NCI-H128 (cell line): ENCODE results near the gene GRM2.
A peak's percentile ranks its signal among the peaks of the same experiment; 100 is the strongest.

ENCODE experiments used
- DNase-seq: peaks from one replicate; lab custom pipeline; 2025; ENCODE audit not compliant: unreplicated experiment; lab: John Stamatoyannopoulos, UW

GRM2 gene

DNA sequence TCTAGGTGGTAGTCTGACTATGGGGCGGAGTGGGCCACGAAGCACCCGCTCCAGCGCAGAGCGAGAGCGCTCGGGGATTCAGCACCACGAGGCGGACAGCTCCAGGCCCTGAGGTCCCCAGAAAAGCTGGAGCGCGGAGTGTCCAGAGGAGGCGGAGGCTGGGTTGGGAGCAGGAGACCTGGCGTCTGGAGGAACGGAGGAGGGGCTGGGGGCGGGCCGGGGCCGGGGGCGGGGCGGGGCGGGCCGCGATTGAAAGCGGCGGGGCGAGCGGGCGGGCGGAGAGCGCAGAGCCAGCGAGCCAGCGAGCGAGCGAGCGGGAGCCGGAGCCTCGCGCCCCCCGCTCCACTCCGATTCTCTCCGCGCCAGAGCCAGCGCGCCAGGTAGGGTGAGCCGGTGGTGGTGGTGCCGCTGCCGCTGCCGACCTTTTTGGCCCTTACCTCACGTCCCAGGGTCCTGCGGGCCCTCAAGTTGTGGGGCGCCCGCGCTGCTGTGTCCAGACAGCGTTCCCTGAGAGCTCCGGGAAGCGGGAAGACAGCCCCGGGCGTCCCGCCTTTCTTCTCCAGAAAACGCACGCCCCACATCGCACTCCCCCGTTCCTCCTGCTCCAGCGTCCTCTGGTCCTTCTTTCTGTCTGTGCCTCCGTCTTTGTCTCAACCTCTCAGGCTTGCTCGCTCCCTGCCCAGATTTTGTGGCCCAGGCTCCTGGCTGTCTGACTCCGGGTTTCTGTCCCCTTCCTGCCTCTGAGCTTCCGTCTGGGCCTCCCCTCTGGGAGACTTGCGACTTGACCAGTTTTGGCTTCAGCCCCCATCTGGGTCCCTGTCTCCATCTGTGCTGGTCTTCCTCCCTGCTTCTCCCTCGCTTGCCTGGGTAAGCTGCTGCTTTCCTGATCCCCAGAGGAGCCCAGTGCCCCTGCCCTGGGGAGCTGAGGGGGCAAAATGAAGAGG is at the start of gene GRM2:
TSS of gene GRM2 (plus strand) at position 281 of the 944 bp plus-strand sequence. CDS start 1,916 bp downstream, outside the sequence.
- DNase-seq: peak; percentile 42

DNA sequence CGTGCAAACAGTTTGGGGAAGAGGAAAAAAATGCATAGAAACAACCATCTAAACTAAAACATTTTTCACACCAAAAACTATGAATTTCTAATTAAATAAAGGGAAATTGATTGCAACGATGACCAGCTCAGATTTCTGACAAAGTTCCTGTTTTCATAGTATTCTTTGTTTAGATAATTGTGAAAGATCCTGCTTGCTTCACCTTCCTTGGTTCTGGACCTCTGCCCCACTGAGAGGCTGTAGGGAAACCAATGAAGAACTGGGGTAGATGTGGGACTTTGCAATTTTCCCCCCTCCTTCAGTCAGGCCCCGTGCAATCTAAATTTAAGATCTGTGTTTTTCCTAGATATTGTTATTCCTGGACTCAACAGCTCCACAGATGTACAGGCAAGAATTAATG is 49.6 kb upstream of the GRM2 start:
- DNase-seq: no peak

DNA sequence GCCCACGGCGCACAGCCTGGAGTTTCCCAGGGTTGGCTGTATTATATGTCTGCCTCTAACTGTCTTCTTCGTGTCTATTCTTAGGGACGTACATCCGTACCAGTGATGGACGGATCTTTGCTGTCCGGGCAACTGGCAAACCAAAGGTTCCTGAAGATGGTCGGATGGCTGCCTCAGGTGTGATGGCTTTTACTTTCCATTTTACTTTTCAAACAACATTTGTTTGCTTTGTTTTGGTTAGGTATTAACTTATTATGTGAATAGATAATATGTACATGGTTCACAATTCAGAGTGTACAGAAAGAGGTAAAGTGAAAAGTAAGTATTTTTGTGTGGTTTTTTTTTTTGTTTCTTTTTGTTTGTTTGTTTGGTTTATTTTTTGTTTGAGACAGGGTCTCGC is 46.9 kb upstream of the GRM2 start:
- no peak for DNase-seq

DNA sequence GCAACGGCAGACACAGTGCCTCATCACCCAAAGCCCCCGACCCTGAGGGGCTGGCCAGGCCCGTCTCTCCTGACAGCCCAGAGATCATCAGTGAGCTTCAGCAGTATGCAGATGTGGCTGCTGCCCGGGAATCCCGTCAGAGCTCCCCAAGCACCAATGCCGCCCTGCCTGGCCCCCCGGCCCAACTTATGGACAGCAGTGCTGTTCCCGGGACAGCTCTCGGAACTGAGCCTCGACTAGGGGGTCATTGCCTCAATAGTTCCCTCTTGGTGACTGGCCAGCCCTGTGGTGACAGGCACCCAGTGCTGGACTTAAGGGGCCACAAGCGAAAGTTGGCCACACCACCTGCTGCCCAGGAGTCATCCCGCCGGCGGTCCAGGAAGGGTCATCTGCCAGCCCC is 44.4 kb upstream of the GRM2 start:
- DNase-seq: no peak

DNA sequence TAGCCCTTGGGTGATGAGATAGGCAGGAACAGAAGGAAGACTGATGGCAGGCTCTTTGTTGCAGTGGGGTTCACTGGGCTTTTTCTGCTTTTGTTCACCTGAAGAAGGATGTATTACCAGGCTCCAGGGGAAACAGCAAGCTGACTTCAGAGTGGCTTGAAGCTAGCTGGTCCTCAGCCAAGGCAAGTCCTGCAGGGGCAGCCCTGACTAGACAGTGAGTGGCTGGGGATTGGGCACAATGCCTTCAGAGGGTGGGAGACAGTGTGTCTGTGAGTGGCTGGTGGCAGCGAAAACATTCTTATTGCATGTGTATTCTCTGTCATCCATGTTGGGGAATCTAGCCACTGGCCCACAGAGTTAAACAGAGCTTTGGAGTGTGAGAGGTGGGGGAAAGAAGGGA is 38.1 kb upstream of the GRM2 start:
- DNase-seq: no peak

DNA sequence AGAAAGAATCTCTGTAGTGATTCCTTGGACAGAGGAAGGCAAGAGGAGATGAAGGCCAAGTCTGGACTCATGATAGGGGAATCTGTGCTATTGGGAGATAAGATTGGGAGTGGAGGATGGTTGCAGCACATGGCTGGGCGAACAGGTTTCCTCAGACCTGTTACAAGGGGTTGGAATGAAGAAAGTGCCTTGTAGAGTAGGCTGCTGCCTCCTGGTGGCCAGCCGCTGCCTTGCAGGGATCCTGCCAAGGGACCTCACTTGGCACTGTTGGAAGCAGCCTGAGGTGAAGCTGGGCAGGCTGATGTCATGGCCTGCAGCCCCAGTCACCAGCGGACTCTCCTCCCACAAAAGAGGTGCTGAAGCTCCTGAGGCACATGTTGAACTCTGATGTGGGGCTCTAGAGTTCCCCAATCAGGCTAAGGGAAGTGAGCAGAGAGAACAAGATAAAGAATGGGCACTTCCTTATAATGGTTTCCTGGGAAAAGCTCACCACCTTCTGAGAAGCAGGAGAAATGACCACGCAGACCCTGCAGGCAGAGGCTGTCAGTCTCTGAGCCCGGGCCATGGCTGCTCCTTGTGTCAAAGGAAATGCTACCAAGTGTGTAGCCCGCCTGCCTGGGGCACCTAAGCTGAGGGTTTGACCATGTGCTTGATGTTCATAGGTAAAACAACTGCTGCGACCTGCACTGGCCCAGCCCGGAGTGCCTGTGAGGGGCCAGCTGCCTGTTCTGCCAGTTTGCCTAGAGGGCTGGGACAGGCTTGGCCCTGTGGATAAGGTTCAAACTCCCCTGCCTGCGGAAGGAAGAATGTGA is 37.4 kb upstream of the GRM2 start:
- peak; percentile 14 for DNase-seq

DNA sequence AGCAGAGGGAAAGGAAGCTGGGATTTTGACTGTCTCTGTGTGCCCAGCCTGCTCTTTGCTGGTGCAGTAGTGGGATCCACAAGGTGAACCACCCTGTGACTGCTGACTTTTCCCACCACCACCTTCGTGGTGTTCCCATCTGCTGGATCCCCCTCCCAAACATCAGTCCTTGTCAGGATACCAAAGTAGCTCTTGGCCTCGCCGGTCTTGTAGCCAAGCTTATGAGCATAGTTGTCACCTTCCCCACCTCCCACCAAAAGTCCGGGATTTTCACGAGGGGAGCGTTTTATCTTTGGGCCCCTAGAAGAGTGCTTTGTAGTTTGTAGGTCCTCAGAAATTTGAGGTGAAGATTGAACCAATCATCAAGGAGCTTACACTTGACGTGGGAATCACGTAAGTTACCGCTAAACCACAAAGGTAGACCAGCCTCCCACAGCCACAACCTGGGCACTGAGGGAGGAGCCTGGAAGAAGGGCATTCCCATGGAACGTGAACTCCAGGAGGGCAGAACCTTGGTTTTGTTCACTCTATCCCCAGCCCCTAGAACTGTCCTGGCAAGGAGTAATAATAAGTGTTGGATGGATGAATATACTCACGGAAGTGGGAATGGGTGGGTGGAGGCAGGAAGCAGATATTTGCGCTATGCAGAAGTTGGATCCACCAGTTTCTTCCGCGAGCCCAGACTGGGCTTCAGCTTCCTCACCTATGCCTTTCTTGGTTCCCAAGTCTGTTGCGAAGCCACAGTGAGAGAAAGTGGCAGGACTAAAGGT is 36.6 kb upstream of the GRM2 start:
- no peak for DNase-seq

DNA sequence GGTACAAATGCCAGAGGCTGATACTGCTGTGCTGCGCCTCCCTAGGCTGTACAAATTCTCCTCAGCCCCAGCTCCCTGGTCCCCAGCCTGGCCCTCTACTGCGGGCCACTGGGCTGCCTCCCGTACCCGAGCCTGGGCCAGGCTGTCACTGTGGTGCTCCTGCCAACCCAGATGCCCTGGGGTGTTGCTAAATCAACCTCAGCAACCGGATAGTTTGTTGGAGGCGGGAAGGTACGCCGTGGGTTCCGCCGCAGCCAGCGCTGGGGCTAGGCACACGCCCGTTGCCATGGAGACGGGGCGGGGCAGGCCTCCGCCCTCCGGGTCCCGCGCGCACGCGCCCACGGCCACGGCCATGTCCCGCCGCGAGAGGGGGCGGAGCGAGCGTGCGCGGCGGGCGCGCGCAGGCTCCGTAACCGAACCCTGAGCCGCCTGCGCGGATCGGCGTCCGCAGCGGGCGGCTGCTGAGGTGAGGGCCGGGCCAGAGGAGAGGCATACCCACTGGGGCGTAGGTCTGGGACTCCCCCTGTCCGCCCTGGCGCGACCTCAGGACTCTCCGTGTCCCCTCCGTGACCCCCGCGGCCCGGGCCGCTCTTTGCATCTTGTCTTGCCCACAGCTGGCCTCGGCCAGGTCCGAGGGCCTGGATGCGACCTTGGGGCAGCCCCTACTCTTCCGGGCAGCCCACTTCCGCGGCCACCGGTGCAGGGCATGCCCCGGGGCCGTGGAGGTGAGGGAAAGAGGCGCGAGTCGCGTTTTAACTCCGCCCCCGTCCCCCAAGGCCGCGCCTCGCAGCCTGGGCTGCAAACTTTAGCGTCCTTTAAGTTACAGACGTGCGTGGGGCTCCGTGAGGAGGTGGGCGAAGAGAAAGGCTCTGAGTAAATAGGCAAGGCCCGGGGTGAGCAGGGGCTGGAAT is 35.8 kb upstream of the GRM2 start, which contains the start of gene TEX264:
TSS of gene TEX264 (plus strand) at position 430 of the 911 bp plus-strand sequence. CDS start 3,053 bp downstream, outside the sequence.
- DNase-seq: peak; percentile 67

DNA sequence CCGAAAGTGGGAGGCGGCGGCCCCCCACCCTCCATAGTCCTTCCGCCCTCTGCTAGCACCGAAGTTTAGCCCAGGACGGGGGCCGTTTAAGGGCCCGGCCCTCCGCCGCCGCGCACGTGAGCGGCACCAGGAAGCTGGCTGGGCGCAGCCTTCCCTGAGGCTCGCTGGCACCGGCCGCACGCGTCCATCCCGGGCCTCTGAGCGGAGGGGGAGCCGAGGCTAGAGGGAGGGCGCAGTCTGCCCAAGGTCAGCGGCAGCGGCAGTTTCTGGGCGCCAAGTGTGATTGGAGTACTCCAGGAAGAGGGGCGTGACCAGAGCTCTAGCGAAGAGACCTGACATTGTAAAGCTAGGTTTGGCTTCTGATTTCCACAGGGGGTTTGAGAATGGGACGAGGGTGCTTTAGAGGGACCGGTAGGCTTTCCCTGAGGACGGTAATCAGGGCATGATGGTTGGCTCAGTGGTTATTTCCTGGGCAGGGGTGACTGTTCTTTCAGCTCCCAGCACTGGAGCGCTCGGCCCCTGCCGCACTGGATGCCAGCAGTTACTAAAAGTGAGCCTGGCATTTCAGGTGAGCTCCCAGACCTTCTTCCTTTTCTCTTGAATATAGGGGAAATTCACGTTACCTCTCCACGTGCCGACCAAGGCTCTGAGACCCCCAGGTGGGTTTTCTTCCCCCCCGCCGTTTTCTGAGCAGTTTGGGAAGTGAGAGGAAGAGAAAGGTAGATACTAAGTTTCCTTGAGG is 35.0 kb upstream of the GRM2 start:
- no peak for DNase-seq

DNA sequence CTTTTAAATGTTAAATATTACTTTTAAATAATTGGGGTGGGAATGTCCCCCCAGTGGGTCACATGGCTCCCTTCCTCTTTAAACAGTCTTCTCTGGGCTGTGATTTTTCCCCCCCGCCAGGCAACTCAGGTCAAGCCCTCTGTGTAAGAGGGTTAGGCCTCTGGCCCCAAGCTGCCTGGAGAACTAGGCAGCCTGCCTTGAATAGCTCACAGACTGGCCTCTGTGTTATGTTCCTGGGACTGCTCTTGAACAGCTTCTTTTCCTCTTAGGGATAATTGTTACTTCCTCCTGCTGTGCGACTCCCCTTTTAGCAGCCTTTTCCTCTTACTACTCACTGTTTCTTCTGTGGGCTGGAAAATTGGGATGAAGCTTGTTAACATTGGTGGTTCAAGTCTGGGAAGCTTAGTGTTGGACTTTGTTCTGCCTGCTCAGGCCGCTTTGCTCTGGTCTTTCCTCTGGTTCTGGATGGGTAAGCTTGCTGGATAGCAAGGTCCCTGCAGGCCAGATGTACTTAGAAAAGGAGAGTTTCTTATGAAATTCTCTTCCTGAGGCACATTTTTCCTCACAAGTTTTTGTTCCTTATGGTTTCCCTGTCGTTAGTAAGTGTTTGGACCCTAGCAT is 33.6 kb upstream of the GRM2 start:
- DNase-seq: no peak

DNA sequence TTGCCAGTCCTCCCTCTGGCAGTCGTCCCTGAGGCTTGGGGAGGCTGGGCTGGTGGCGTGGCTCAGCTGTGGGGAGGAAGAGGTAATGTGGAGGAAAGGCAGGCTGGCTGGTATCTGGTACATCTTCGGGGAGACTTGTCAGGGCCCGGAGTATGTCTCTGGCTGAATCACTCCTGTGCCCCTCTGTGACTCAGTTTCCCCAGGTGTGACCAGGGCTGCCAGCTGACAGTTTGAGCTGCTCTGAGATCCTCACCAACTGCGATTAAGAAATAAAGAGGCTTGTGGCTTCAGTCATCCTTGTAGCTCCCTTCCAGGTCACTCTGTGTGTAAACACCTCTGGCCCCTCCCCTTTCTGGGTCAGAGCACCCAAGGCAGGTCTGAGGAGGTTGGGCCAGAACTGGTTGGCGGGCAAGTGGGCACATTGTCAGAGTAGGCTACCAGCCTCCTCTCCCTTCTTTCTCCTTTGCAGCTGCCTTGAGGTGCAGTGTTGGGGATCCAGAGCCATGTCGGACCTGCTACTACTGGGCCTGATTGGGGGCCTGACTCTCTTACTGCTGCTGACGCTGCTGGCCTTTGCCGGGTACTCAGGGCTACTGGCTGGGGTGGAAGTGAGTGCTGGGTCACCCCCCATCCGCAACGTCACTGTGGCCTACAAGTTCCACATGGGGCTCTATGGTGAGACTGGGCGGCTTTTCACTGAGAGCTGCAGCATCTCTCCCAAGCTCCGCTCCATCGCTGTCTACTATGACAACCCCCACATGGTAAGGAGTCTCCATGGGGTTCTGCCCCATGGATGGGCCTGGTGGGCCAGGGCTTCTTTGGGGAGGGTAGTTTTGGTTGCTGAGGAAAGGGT is 32.8 kb upstream of the GRM2 start:
- no peak for DNase-seq

DNA sequence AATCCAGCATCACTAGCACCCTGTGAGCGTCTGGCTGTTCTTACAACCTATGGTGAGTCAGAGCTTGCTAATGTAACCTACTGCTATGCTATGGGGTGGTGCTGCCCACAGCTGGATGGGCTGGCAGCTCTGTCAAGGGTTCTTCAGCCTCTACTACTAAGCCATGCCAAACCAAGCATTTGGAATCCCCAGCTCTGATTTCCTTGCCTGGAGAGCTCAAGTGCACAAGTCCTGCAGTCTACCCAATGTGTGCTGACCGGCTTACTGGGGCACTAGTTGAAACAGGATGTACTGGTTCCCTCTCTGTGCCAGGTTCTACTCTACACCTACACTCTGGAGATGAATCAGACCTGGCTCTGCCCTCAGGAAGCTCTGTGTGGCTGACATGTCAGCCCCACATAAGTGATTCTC is 31.7 kb upstream of the GRM2 start:
- DNase-seq: no peak

DNA sequence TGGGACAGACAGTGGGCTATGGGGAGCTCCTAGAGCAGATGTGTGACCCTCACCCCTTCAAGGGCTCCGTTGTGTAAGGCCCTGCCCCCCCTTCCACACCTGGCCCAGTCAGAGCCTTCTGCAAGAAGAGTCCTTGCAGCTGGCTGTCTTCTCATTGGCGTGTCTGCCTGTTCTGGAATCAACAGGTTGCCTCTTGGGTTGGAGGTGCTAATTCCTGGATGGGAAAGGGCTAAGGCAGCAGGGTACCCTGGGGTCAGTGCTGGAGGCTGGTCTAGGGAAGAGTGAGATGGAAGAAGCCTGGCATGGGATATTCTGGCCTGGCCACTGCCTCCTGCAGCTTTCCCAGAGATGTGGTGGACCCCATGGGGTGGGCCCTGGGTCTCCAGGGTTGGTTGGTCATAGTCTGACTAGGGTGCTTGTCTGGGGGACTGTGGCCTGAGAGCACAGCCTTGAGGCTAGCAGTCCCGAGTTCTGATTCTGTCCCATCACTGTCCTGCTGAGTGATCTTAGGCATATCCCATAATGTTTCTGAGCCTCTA is 30.7 kb upstream of the GRM2 start:
- no peak for DNase-seq

DNA sequence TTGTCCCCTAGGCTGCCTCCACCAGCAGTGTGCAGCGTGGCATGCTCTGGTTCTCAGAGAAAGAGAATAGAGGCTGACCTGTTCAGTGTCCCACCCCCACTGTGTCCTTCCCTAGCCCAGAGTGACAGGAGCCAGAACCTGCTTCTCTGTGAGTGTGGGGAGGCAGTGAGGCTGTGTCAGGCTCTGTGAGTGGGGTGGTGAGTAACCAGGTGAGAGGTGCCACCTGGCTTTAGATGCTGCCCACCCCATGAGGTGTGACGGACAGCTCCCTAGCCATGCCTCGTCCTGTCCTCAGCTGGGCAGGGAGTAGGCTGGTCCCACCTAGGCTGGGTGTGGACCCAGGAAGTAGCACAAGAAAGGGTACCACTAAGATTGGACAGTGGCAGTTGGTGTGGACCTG is 29.5 kb upstream of the GRM2 start:
- no peak for DNase-seq

DNA sequence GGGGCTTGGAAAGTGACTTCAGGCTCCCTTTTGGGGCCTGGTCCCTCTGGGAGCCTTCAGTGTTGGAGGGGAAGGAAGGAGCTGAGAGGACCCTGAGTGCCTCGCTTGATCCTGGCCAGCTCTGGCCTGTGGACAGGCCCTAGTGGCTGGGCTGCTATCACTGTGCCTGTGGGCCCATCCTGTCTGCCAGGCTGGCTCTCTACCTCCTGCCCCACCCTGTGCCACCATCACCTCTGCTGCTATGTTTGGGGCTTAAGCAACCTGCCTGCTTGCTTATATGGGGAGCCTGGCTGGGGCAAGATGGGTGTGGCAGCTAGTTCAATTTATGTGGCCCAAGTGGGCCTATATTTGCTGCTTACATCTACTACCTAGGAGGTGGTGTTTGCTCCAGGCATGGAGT is 28.7 kb upstream of the GRM2 start:
- no peak for DNase-seq

DNA sequence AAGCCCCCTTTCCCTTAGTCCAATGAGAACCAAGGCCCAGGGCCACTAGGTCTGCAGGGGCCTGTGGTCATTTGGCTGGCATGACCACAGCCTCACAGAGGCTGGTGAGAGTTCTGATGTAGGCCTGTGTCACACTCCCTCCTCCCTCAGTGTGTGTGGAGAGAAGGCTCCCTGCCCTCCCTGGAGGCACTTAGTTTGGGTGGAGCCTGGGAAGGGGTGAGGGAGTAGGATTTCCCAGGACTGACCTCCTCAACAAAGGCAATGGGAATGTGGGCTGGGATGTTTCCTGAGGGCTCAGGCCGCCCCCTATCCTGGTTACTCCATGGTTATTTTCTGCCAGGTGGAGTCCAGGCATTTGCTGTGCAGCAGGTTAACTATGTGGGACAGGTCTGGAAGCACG is 28.2 kb upstream of the GRM2 start:
- DNase-seq: no peak

DNA sequence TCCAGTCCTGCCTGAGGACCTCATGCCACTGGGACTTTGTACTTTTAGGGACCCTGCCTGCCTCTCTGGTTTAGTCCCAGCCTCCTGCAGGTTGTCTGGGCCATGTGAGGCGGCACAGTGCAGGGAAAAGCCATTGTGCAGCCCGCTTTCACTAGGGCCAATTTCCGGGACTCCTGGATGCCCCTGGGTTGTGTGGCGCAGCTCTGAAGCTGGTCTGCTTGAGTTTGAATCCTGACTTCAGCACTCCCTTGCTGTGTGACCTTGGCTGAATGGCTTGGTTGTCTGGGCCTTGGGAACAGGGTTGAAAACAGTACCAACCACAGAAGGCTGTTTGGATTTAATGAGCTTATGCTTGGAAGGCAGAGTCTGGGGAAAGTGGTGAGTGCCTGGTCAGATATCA is 27.6 kb upstream of the GRM2 start:
- no peak for DNase-seq

DNA sequence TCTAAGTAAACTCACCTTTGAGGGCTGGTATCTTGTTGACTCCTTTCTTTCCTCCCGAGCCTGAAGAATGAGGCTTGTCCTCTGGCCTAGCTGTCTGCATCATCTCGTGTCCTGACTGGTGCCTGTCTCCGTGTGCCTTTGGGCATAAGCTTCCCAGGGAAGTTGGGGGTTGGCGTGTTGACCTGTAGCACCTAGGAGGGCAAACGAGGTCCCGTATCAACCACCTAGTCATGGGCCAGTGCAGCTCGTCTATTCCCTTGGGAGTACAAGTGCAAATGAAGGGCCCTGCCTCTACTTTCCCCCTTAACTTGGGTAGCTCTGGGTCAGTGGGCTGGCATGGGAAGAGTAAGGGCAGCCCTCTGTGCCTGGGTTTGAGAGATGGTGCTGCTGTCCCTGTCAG is 27.1 kb upstream of the GRM2 start:
- no peak for DNase-seq
